Parathyroid adenoma (tissue), 2 donors: ENCODE data around the gene CLCN7.

Source experiments
- H2AFZ ChIP-seq: fragments of 300-600 bp; sonication (generic); one replicate; pipeline ENCODE4 v1.7.0; 2017; ENCODE audit warnings: antibody characterized with exemption, mild to moderate bottlenecking
- H3K27ac ChIP-seq: fragments of 300-600 bp; sonication (generic); one replicate; pipeline ENCODE4 v1.7.0; 2017
- H3K27me3 ChIP-seq: fragments of 300-600 bp; sonication (generic); one replicate; pipeline ENCODE4 v1.7.0; 2017; ENCODE audit warnings: low read length; ENCODE audit not compliant: control insufficient read depth, insufficient read depth
- H3K36me3 ChIP-seq: fragments of 300-600 bp; sonication (generic); one replicate; pipeline ENCODE4 v1.7.0; 2017; ENCODE audit warnings: low read length; ENCODE audit not compliant: control insufficient read depth, insufficient read depth
- H3K4me1 ChIP-seq: fragments of 300-600 bp; sonication (generic); one replicate; pipeline ENCODE4 v1.7.0; 2017; ENCODE audit warnings: control low read depth
- H3K4me2 ChIP-seq: fragments of 300-600 bp; sonication (generic); one replicate; pipeline ENCODE4 v1.7.0; 2017; ENCODE audit warnings: low read length
- H3K4me3 ChIP-seq: fragments of 300-600 bp; sonication (generic); one replicate; pipeline ENCODE4 v1.7.0; 2017; ENCODE audit warnings: low read depth, low read length
- H3K79me2 ChIP-seq: fragments of 300-600 bp; sonication (generic); one replicate; pipeline ENCODE4 v1.7.0; 2017; ENCODE audit warnings: control low read depth
- H3K9ac ChIP-seq: fragments of 300-600 bp; sonication (generic); one replicate; pipeline ENCODE4 v1.7.0; 2017; ENCODE audit warnings: mild to moderate bottlenecking
- H3K9me3 ChIP-seq: fragments of 300-600 bp; sonication (generic); one replicate; pipeline ENCODE4 v1.7.0; 2017; ENCODE audit warnings: low read length; ENCODE audit not compliant: control insufficient read depth
- TF ChIP-seq, protein P1 (sequence below): fragments of 300-600 bp; sonication (generic); IDR thresholded peaks from one replicate; pipeline ENCODE4 v1.7.0; 2017; ENCODE audit warnings: antibody characterized with exemption, mild to moderate bottlenecking
- donor health status: primary hyperparathyroidism.

CLCN7 gene

GRCh38 chr16:1503110-1503955, 28.5 kb upstream of the CLCN7 start:
- Histone ChIP-seq H3K36me3 (no peaks in the 10 kb centered on the region), H3K4me2 (no peak overlapping the region), H3K27ac (no peak overlapping the region), H3K9ac (no peak overlapping the region), H2AFZ (no peak overlapping the region), H3K4me1 (no peaks in the 10 kb centered on the region), H3K9me3 (no peaks in the 10 kb centered on the region), H3K79me2 (no peaks in the 10 kb centered on the region), H3K4me3 (no peak overlapping the region), H3K27me3 (no peaks in the 10 kb centered on the region)
- TF ChIP-seq, protein P1, sequence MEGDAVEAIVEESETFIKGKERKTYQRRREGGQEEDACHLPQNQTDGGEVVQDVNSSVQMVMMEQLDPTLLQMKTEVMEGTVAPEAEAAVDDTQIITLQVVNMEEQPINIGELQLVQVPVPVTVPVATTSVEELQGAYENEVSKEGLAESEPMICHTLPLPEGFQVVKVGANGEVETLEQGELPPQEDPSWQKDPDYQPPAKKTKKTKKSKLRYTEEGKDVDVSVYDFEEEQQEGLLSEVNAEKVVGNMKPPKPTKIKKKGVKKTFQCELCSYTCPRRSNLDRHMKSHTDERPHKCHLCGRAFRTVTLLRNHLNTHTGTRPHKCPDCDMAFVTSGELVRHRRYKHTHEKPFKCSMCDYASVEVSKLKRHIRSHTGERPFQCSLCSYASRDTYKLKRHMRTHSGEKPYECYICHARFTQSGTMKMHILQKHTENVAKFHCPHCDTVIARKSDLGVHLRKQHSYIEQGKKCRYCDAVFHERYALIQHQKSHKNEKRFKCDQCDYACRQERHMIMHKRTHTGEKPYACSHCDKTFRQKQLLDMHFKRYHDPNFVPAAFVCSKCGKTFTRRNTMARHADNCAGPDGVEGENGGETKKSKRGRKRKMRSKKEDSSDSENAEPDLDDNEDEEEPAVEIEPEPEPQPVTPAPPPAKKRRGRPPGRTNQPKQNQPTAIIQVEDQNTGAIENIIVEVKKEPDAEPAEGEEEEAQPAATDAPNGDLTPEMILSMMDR = no peak

DNA sequence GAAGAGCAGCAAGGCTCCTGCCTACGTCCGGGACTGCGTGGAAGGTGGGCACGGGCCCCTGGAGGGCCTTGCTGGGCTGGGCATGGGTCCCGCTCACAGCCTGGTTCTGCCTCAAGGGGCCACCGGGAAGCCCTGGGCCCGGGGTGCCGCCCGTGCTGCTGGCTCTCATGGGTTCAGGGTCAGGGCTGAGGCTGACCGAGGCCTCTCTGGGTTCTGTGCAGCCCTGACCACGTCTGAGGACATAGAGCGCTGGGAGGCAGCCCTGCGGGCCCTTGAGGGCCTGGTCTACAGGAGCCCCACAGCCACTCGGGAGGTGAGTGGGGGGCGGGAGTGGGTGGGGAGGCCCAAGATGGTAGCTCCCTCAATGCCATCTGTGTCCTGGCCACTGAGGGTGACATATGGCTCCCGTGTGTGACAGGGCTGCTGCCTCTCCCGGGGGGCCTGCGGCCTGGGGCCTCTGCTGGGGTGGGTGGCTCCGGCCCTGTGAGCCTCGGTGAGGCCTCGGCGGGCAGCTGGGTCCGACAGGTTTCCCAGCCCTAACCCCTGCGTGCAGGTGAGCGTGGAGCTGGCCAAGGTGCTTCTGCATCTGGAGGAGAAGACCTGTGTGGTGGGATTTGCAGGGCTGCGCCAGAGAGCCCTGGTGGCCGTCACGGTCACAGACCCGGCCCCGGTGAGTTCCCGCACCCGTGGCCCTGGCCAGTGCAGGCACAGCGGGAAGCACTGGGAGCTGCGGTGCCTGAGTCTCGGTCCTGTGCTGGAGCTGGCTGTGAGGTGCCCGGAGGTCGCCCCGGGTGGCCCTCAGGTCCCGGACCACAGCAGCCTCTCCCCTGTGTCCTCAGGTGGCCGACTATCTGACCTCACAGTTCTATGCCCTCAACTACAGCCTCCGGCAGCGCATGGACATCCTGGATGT, 27.5 kb upstream of the CLCN7 start:
- no peak overlapping the region for H3K4me3 ChIP-seq
- no peak overlapping the region for H2AFZ ChIP-seq
- H3K9ac ChIP-seq = no peak overlapping the region
- TF ChIP-seq, protein P1 = no peak
- H3K4me2 ChIP-seq = no peak overlapping the region
- H3K79me2 ChIP-seq = no peaks in the 10 kb centered on the region
- H3K4me1 ChIP-seq = no peaks in the 10 kb centered on the region
- H3K27ac ChIP-seq = no peak overlapping the region
- H3K36me3 ChIP-seq = no peaks in the 10 kb centered on the region
- H3K9me3 ChIP-seq = no peaks in the 10 kb centered on the region
- no peaks in the 10 kb centered on the region for H3K27me3 ChIP-seq

DNA sequence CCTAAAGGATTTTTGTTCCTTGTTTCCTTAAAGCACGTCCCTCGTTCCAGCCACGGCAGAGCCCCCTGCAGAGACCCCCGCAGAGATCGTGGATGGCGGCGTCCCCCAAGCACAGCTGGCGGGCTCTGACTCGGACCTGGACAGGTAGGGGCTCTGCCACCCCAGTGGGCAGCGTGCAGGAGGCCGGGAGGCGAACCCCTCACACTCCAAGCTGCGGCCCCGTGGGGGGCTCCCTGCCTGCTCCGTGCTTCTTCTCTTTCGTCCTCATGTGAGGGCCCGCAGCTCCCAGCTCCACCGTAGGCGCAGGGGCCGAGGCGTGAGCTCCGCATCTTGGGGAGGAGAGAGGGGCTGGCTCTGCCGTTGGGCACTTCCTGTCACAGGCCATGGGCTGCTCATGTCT, 26.8 kb upstream of the CLCN7 start:
- H3K79me2 ChIP-seq = peaks cover 1% of the 10 kb centered on the region
- H3K27me3 ChIP-seq = no peaks in the 10 kb centered on the region
- H3K9ac ChIP-seq = no peak overlapping the region
- no peaks in the 10 kb centered on the region for H3K4me1 ChIP-seq
- TF ChIP-seq, protein P1 = no peak
- H3K4me3 ChIP-seq = no peak overlapping the region
- H2AFZ ChIP-seq = no peak overlapping the region
- H3K4me2 ChIP-seq = no peak overlapping the region
- H3K9me3 ChIP-seq = no peaks in the 10 kb centered on the region
- no peaks in the 10 kb centered on the region for H3K36me3 ChIP-seq
- no peak overlapping the region for H3K27ac ChIP-seq

DNA sequence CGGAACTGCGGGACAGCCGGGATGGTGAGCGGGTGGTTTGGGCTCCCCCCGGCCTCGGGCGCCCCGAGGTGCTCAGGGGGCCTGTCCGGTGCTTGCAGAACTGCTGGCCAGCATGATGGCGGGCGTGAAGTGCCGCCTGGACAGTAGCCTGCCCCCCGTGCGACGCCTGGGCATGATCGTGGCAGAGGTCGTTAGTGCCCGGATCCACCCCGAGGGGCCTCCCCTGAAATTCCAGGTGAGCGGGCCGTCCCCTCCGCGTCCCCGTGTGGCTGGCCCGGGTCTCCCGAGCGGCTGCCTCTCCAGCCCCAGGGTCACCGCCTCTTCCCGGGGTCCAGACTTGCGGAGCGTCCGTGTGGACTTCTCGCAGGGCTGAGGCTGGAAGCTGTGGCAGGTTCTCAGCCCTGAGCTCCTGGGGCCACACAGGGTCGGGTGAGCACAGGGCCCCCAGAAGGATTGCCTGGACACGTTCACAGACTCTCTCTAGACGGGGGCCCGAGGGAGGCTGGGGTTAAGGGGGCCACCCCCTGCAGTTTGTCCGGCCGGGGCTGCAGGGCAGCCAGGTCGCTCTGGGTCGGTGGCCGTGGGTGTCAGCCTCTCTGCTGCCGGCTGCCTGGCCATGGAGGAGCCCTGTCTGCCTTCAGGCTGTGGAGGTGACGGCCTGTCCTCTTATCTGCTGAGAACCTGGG, 25.8 kb upstream of the CLCN7 start:
- Histone ChIP-seq H2AFZ (no peak overlapping the region), H3K4me1 (no peaks in the 10 kb centered on the region), H3K79me2 (peaks cover 3% of the 10 kb centered on the region), H3K27ac (no peak overlapping the region), H3K36me3 (no peaks in the 10 kb centered on the region), H3K9me3 (no peaks in the 10 kb centered on the region), H3K9ac (no peak overlapping the region), H3K4me3 (no peak overlapping the region), H3K4me2 (no peak overlapping the region), H3K27me3 (no peaks in the 10 kb centered on the region)
- TF ChIP-seq, protein P1 = no peak
